Measurements from ENCODE around the gene TLX3.

DNA sequence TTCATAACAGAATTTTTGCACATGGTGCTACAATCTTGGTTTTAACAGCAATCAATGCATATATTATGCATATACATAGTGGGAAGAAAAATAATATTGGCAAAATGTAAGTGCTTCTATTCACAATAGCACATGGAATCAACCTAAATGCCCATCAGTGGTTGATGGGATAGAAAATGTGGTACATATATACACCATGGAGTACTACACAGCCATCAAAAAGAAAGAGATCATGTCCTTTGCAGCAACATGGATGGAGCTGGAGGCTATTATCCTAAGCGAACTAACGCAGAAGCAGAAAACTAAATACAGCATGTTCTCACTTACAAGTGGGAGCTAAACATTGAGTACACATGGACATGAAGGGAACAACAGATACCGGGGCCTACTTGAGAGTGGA, 37.2 kb upstream of the TLX3 start:
- TF ChIP-seq, protein P1, sequence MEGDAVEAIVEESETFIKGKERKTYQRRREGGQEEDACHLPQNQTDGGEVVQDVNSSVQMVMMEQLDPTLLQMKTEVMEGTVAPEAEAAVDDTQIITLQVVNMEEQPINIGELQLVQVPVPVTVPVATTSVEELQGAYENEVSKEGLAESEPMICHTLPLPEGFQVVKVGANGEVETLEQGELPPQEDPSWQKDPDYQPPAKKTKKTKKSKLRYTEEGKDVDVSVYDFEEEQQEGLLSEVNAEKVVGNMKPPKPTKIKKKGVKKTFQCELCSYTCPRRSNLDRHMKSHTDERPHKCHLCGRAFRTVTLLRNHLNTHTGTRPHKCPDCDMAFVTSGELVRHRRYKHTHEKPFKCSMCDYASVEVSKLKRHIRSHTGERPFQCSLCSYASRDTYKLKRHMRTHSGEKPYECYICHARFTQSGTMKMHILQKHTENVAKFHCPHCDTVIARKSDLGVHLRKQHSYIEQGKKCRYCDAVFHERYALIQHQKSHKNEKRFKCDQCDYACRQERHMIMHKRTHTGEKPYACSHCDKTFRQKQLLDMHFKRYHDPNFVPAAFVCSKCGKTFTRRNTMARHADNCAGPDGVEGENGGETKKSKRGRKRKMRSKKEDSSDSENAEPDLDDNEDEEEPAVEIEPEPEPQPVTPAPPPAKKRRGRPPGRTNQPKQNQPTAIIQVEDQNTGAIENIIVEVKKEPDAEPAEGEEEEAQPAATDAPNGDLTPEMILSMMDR (IDR thresholded peaks at IDR 0.05; ENCODE audit: low read depth, low read length), result no peak
- TF ChIP-seq POLR2A (IDR thresholded peaks at IDR 0.05; ENCODE audit: extremely low read depth, insufficient read length) (no peak), MYC (IDR thresholded peaks at IDR 0.05; ENCODE audit: low read depth, low read length) (no peak)
